Ovary (tissue), 9 donors: Measurements from ENCODE around the gene GNAI2. TPM values are rescaled to one million over a fixed set of nuclear protein-coding genes. Genes with fewer than 3 reads are reported as not detected.

Experiments used
- DNase-seq, 5 donors: peaks; one replicate each; pipeline ENCODE4 v3.0.0-alpha.2; 2019 to 2020
- H3K27ac ChIP-seq, 2 donors: fragments of 200-600 bp; one replicate each; pipeline versions ENCODE4 v1.5.1 to v1.8.0; 2019 to 2022
- H3K27me3 ChIP-seq: fragments of 200-600 bp; one replicate; pipeline ENCODE4 v1.8.0; 2022
- H3K36me3 ChIP-seq: fragments of 200-600 bp; sonication (generic); one replicate; pipeline ENCODE4 v1.5.1; 2019
- H3K4me1 ChIP-seq: one replicate; pipeline ENCODE4 v1.8.1; 2013; ENCODE audit warnings: mild to moderate bottlenecking, moderate library complexity; ENCODE audit not compliant: insufficient read depth
- H3K4me3 ChIP-seq: fragments of 200-600 bp; sonication (generic); one replicate; pipeline ENCODE4 v1.5.1; 2017
- H3K9me3 ChIP-seq, 2 donors: fragments of 200-600 bp in 1 of 2; sonication (generic) in 1 of 2; one replicate each; pipeline versions ENCODE4 v1.5.1 to v1.8.1; 2013 to 2019; ENCODE audit warnings: mild to moderate bottlenecking in 1 of 2, moderate library complexity in 1 of 2
- EP300 ChIP-seq: sonication (generic); formaldehyde crosslinking; IDR thresholded peaks from one replicate; pipeline ENCODE4 v1.6.1; 2017; ENCODE audit warnings: antibody characterized with exemption
- POLR2A ChIP-seq: fragments of 450-650 bp; IDR thresholded peaks from one replicate; pipeline ENCODE4 v1.6.1; 2017; ENCODE audit warnings: antibody characterized with exemption, mild to moderate bottlenecking, moderate library complexity
- WGBS, 3 donors: extraction: QIAGEN DNeasy Blood & Tissue Kit in 1 of 3; methylation state at CpG; one replicate each; pipeline versions ENCODE4 v1.1.5 to v1.1.7; 2013 to 2017; 5-methylcytosine and 5-hydroxymethylcytosine counted together
- intact Hi-C, 4 donors: fragments of 100-400 bp; cut with DNase I; formaldehyde crosslinking; loops; one replicate each; pipeline versions ENCODE4 v1.11.0 to v1.15.1; 2022 to 2023
- polyA plus RNA-seq, 2 donors: library from polyadenylated mRNA; stranded (reverse); fragments of 200-250 nt in 1 of 2; fragments of 350-450 nt in 1 of 2; fragmentation: Illumina TruSeq in 1 of 2; extraction: RNeasy Lipid Tissue Mini Kit (QIAGEN cat#74804) in 1 of 2; gene quantifications; one replicate each; pipeline ENCODE4 v1.2.3, GENCODE V29; 2013 to 2014
- total RNA-seq, 7 donors: library from RNA; depleted of rRNA in 2 of 7; stranded (reverse); fragments of >200 nt in 2 of 7; fragmentation: NEBNext Ultra II Directional in 3 of 7; extraction: Animal tissue kit (Norgen Biotek cat#: 25700) in 3 of 7; gene quantifications; one replicate each; pipeline versions ENCODE4 v1.1.0 to v1.2.4, GENCODE V29; 2016 to 2023
- TF ChIP-seq, protein P1 (sequence below), 3 donors: fragments of 450-650 bp in 2 of 3; fragments of 200-600 bp in 1 of 3; IDR thresholded peaks; one replicate each; pipeline versions ENCODE4 v1.5.1 to v1.8.0; 2016 to 2022; ENCODE audit warnings: antibody characterized with exemption in 3 of 3, mild to moderate bottlenecking in 1 of 3
- donor health status: DM: no; HTN: no; CAD: no; lungs with moderate emphysema.
- donor health status: DM: no; HTN: no; CAD: no.
- donor health status: Bipolar disorder and iron deficiency.
- donor health status: DM: yes; HTN: yes; CAD: no.
- donor health status: DM: no; HTN: no; CAD: no.
- donor health status: DM: yes; HTN: yes; CAD: no.

GNAI2 gene
- total and polyA plus RNA-seq, 9 donors, result 72.3 to 309 (median 212) TPM

DNA sequence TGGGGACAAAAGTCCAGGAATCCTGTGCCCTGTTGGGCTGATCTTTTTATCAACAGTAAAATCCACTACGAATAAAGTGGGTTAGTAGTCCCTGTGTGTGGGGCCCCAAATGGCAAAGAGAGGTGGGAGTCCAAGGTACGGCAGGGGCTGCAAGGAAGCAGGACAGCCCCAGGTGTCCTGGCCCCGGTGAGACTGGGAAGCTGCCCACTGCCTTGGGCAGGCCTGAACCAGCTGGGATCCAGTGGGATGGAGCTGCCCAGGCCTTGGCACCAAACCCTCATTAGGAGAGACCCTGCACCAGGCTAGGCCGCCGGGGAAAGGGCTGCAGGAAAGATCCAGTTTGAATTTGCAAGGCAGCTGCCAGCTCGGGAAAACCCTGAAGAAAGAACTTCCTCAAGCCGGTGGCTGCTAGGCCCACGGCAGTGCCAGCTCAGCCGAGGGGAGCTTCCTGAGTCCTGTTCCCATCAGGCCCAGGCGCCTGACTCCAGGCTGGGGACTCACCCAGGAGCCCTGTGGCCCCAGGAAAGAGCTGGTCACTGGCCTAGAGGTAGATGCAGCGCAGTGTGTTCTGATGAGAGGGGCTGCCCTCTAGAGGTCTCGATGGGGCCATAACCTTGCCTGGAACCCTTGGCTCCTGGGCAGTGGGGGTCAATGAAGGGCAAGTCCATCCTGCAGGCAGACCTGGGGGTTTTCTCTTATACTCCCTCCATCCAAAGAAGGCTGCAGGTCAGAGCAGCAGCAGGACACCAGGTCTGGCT is 14.4 kb upstream of the GNAI2 start:
- no peak for TF ChIP-seq POLR2A
- no peak for TF ChIP-seq EP300
- TF ChIP-seq, protein P1, sequence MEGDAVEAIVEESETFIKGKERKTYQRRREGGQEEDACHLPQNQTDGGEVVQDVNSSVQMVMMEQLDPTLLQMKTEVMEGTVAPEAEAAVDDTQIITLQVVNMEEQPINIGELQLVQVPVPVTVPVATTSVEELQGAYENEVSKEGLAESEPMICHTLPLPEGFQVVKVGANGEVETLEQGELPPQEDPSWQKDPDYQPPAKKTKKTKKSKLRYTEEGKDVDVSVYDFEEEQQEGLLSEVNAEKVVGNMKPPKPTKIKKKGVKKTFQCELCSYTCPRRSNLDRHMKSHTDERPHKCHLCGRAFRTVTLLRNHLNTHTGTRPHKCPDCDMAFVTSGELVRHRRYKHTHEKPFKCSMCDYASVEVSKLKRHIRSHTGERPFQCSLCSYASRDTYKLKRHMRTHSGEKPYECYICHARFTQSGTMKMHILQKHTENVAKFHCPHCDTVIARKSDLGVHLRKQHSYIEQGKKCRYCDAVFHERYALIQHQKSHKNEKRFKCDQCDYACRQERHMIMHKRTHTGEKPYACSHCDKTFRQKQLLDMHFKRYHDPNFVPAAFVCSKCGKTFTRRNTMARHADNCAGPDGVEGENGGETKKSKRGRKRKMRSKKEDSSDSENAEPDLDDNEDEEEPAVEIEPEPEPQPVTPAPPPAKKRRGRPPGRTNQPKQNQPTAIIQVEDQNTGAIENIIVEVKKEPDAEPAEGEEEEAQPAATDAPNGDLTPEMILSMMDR (IDR thresholded peaks at IDR 0.05), result no peak
- WGBS, 3 donors, result 66 to 76% (median 74%) methylated on average over 12 of the region's 12 CpGs
- no peak overlapping the region for H3K4me3 ChIP-seq
- no peaks in the 10 kb centered on the region for H3K27me3 ChIP-seq
- no peak overlapping the region for H3K27ac ChIP-seq
- no peaks in the 10 kb centered on the region for H3K36me3 ChIP-seq
- H3K4me1 ChIP-seq, result no peaks in the 10 kb centered on the region
- no peaks in the 10 kb centered on the region for H3K9me3 ChIP-seq
- no peak for DNase-seq
- intact Hi-C loops, result no loop called here

DNA sequence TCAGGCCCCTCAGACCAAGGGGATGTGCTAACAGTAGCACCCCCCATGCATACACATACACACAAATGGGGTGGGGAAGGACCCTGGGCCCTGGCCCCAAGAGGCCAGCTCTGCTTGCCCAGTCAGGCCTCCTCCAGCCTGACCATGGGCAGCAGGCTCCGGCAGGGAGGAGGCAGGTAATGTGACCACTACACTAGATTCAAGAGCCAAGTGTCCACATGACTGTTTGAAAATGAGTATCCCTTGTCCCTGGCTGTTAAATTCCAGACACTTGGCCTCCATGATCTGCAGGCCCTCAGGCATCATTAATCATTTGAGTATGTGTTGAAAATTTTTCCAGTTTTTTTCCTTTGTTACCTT is 13.9 kb upstream of the GNAI2 start:
- H3K4me3 ChIP-seq, result no peak overlapping the region
- DNase-seq, result no peak
- no peaks in the 10 kb centered on the region for H3K9me3 ChIP-seq
- intact Hi-C loops, result no loop called here
- no peak overlapping the region for H3K27ac ChIP-seq
- peaks cover 2% of the 10 kb centered on the region for H3K4me1 ChIP-seq
- no peaks in the 10 kb centered on the region for H3K27me3 ChIP-seq
- WGBS, 3 donors, result 58 to 64% (median 64%) methylated on average over 1 of the region's 1 CpG
- no peaks in the 10 kb centered on the region for H3K36me3 ChIP-seq
- TF ChIP-seq, protein P1 (IDR thresholded peaks at IDR 0.05), result no peak
- TF ChIP-seq POLR2A, result no peak
- TF ChIP-seq EP300, result no peak

DNA sequence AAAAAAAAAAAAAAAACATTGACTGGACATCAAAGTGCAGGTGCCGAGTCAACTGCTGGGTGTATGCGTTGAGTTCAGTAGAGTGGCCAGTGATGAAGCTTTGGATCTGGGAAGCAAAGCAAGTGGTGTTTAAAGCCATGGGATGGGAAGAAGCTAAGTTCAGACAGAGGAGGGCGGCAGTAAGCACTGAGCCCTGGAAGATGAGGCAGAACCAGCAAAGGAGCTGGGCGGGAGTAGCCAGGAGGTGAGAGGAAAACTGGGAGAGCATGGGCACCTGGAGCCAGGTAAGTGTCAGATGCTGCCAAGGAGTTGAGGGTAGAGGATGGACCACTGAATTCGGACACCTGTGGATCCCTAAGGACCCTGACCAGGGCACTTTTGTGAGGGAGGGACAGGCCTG is 11.4 kb upstream of the GNAI2 start:
- 63 to 70% (median 68%) methylated on average over 5 of the region's 5 CpGs for WGBS, 3 donors

DNA sequence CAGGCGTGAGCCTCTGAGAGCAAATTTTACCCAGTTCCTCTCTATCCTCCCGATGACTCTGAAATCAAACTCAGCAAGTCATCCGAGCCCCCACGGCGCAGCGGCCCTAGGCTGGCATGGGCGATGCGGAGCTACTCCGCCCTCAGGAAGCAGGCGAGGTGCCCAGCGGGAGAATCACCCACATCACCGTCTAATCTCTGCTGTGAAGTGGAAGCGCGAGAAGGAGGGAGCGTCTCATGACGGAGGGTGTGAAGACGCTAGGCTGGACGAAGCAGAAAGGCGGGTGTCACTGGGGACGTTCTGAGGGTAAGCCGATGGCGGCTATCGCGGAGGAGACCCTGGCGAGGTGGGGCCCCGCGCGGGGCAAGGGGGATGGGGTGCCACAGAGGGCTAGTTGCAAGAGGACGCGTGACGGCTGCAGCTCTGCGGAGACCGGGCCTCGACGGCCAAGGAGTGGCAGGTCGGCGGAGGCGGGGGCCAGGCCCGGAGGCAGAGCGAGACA is 9.1 kb upstream of the GNAI2 start:
- DNase-seq, result peak in 1 of 5 donors; percentile 60
- H3K36me3 ChIP-seq, result no peaks in the 10 kb centered on the region

More for the DNA sequence above, 11.4 kb upstream of the GNAI2 start:
- Histone ChIP-seq H3K27me3 (no peaks in the 10 kb centered on the region), H3K4me3 (no peak overlapping the region), H3K36me3 (no peaks in the 10 kb centered on the region), H3K27ac (no peak overlapping the region), H3K4me1 (peaks cover 8% of the 10 kb centered on the region), H3K9me3 (no peaks in the 10 kb centered on the region)
- no peak for TF ChIP-seq EP300
- DNase-seq, result no peak
- intact Hi-C loops, result loop anchor here in 3 of 4 donors (1.0 to 5.0 kb wide), 3 partner anchors 28 to 48 kb away; no protein-coding TSS in a partner anchor

More for the DNA sequence above, 9.1 kb upstream of the GNAI2 start:
- no peaks in the 10 kb centered on the region for H3K27me3 ChIP-seq
- H3K27ac ChIP-seq, result peak overlapping the region in 1 of 2 donors; percentile 18
- WGBS, 3 donors, result 0 to 2% (median 0%) methylated on average over 28 to 40 of the region's 40 CpGs
- peaks cover 8% of the 10 kb centered on the region for H3K4me1 ChIP-seq
- peak overlapping the region; percentile 70 for H3K4me3 ChIP-seq
- H3K9me3 ChIP-seq, result no peaks in the 10 kb centered on the region
- TF ChIP-seq POLR2A (no peak), EP300 (no peak)
- TF ChIP-seq, protein P1 (IDR thresholded peaks at IDR 0.05), result no peak
- intact Hi-C loops, result loop anchor here (1.0 to 5.0 kb wide), 5 partner anchors 19 to 46 kb away; no protein-coding TSS in a partner anchor
